ENCODE data around the gene TMC8.

The TMC8 gene

DNA sequence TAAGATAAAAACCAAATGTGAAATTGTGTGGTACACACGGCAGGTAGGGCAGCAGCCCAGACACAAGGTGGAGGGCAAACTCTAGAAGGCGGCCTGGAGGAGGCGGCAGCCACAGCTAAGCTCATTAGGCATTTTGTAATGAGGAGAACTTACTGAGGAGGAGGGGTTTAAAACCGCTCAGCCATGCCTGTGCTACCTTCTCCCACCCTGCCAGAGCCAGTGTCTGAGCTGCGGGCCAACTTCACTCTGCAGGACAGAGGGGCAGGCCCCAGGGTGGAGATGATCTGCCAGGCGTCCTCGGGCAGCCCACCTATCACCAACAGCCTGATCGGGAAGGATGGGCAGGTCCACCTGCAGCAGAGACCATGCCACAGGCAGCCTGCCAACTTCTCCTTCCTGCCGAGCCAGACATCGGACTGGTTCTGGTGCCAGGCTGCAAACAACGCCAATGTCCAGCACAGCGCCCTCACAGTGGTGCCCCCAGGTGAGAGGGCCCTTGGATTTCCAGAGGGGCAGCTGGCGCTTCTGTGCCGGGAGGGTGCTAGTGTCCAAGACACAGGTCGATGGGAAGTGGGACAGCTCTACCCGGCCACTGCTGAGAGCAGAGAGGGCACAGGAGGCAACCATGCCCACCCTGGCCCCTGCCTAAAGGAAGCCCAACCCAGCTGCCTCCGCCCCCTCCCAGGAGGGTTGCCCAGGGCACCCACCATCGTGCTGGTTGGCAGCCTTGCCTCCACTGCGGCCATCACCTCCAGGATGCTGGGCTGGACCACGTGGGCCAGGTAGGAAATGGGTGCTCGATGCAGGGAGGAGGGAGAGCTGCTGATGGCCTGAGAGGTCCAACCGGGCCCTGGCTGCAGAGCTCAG, 33.5 kb downstream of the TMC8 start:
- DNase-seq = no peak

- no peak for DNase-seq
Observed at GRCh38 chr17:78164748-78165607, 34.4 kb downstream of the TMC8 start.

DNA sequence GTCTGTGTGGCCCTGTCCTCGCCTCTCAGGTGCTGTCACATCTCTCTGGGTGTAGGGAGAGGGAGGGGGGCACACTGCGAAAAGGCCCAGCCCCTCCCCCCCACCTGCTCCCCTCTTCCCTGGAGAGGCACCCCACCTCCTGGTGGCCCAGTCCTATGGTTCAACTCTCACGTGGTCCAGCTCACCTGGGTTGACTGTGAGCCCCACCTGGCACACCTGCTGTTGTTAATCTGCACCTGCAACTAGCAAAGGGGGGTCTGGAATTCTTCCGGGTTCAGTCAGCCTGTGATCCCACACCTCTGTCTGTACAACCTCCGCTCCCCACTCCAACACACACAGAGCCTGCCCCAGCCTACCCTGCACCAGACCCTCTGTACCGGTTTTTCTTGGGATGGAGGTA, 35.8 kb downstream of the TMC8 start:
- DNase-seq = peak; percentile 33

GRCh38 chr17:78168242-78168902, 37.8 kb downstream of the TMC8 start, which contains the start of gene SYNGR2:
SYNGR2 (plus strand) TSS chr17:78168581; CDS start chr17:78168617, 36 bp downstream.
- DNase-seq = peak; percentile 93

- DNase-seq = peak; percentile 73
Observed at GRCh38 chr17:78168903-78169793, 38.6 kb downstream of the TMC8 start.

- no peak for DNase-seq
Observed at GRCh38 chr17:78170692-78171590, 40.4 kb downstream of the TMC8 start.

- peak; percentile 80 for DNase-seq
Observed at GRCh38 chr17:78171591-78172248, 41.1 kb downstream of the TMC8 start.

DNA sequence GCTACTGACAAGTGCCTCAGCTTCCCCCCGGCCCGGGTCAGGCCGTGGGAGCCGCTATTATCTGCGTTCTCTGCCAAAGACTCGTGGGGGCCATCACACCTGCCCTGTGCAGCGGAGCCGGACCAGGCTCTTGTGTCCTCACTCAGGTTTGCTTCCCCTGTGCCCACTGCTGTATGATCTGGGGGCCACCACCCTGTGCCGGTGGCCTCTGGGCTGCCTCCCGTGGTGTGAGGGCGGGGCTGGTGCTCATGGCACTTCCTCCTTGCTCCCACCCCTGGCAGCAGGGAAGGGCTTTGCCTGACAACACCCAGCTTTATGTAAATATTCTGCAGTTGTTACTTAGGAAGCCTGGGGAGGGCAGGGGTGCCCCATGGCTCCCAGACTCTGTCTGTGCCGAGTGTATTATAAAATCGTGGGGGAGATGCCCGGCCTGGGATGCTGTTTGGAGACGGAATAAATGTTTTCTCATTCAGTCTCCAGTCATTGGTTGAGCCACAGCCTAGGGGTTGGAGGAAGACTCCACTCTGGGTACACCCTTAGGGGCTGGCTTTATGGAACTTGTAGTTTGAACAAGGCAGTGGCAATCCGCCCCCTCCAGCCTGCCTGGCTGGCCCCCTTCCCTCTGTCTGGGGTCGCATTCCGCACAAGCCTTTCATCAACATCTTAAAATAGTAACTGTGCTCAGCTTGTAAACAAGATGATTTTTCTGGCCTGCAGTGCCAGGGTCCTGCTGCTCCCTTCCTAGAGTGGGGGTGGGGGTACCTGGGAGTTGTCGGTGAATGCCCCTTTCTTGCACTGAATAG, 41.9 kb downstream of the TMC8 start:
- DNase-seq = peak; percentile 80

DNA sequence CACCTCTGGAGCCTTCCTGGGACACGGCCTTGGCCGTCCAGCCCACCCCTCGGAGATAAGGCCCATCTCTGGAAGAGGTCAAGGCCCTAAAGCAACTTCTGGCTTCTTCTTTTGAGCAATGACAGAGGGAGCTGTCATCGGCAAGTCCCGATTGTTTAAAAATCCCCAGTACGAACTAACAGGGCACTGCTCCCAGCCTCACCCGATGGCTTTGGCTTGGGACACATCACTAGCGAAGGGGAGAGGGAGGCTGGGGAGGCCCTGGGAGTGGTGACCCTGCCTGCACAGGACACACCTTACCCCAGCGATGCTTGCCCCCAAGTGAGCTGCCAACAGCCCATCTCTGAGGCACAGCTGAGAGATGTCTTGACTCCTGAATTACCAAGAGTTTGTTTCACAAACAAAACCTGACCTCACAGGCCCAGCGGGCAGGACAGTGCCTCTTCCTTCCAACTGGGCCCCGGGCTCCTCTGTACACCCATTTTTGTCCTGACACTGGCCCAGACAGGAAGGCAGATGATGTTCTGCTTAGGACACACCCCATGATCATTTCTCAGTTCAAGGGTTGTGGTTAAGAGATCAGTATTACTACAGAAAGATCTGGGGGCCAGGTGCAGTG, 42.6 kb downstream of the TMC8 start:
- no peak for DNase-seq

- no peak for DNase-seq
Observed at GRCh38 chr17:78174346-78174869, 43.8 kb downstream of the TMC8 start.

DNA sequence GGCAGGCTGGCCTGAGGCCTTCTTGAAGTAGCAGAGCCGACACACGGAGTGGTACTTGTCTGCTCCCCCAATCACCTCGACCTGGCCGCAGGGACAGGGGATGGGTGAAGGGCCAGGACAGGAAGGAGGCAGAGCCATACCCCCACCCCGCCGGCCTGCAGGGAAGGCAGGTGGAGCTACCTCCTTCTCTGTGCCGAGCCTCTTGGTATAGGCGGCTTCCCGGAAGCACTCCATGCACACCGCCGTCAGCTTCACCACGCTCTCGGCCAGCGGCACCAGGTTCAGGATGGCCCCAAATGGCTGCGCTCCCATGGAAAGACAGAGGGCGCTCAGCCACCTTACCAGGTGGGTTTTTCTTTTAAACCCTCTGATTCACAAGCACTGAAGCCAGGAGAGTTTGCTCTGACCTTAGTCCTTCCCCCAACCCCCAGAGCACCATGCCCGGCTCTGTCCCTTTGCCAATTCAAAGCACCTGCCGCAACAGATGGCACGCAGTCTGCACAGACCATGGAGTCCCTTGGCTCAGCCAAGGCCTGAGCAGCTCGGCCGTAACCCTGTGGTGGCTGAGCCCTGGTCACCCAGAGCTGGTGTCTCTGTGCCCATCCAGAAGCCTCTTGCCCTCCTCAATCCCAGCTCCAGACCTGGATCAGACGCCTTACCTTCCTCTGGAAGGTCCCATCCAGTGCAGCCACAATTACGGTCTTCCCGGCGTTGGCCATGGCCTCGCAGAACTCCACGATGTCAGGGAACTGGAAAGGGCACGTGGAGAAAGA, 44.5 kb downstream of the TMC8 start:
- no peak for DNase-seq

- DNase-seq = no peak
Observed at GRCh38 chr17:78175643-78175981, 45.0 kb downstream of the TMC8 start.

- DNase-seq = peak; percentile 20
Observed at GRCh38 chr17:78176548-78177025, 46.0 kb downstream of the TMC8 start.

DNA sequence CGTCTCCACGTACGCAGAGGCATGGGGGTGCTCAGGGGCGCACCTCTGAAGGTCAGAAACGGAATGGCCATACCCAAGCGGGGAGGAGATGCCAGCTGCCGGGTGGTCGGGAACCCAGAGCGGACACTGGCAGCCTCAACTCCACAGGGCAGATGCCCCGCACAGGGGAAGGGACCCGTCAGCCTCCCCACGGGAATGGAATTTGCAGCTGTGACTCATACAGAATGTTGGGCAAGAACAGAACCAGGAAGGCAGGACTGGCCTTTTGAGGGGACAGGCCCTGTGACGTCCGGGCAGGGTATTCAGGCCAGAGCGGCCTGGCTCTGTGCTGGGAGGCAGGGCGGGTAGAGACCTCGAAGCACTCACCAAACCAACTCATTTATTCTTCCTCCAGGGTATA, 48.8 kb downstream of the TMC8 start:
- no peak for DNase-seq

DNA sequence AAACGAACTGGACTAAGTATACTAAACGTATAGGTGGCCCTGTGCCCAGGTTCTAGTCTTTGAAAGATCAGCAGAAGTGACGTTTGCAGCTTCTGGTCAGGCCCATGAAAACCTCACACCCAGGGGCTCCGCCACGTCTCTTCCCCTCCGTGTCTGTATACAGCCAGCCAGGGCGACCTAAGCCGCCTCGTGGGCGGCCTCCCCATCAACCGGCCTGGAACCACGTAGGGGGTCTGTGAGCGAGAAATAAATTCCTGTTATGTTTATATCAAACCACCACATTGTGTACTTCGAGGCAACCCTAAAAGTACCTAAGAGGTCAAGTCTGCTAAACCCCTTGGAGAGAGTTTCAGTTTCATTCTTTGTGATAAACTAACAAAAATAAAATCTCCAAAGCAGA, 49.5 kb downstream of the TMC8 start:
- no peak for DNase-seq

DNA sequence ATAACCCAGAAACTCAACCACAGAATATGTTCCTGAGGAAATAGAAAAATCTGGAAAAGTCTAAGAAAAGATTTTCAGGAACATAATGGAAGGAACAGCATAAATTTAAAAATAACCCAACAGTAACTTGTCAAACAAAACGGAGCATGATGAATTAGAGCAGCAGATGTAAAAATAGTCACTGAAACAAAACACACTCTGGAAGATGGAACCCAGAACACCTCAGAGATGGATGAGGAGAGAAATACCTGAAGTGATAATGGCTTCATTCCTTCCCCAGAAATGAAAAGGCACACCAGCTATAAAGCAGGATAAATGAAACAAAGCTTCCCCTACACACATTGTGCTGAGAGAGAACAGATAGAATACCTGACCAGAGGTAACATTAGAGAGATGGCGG, 49.9 kb downstream of the TMC8 start:
- no peak for DNase-seq

DNA sequence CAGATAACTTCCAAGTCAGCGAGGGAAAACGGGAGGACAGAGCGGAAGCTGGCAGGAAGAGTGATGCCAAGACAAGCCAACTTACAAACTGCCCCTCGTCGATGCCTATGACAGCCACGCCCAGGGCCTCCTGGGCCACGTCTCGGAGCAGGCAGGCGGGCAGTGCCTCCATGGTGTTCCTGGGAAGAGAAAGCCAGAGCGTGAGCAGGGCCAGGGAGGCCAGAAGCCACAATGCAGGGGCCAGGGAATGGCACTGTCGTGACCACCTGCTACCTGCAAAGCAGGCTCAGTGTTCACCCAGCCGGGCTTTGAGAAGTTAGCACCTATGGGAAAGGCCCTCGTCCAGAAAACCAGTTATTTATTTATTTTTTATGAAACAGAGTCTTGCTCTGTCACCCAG, 51.9 kb downstream of the TMC8 start:
- DNase-seq = no peak

- no peak for DNase-seq
Observed at GRCh38 chr17:78183916-78184315, 53.3 kb downstream of the TMC8 start.
